RPMI8226 (cell line): ENCODE measurements around the gene PTTG2.

Experiments
- DNase-seq: peaks from one replicate; pipeline ENCODE4 v3.0.0-alpha.2; 2015

PTTG2 gene

DNA sequence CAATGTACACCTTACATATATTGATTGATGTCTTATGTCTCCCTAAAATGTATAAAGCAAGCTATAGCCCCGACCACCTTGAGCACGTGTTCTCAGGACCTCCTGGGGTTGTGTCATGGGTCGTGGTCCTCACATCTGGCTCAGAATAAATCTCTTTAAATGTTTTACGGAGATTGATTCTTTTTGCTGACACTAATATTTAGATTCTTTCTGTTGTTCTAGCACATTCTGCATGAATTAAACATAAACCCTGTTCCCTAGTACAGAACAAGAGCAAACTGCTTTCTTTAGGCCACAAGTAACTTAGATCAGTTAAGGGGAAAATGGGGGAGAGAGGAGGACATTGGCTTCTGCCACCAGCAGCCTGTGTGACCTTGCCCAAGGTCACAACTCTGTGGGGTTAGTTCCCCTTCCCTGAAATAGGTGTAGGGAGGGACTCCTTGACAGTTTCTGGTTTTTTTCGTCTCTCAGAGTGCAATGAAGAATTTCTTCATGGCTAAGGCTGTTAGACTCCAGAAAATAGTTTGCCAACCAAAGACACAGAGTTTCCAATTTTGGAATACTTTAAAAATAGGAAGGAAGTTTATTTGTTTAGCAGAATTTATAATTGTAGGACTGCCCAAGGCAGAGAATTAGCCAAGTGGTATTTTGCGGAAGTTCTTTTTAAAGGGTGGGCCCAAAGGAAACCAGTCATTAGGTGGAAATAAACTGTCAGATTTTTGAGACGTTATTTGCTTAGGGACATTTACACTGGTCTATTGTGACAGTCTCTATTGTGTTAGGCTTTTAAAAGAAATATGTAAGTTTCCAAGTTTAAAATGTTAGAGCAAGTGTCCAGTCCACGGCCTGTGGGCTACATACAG, 29.4 kb downstream of the PTTG2 start:
- DNase-seq, result no peak

GRCh38 chr4:37990731-37991245, 30.6 kb downstream of the PTTG2 start:
- no peak for DNase-seq

DNA sequence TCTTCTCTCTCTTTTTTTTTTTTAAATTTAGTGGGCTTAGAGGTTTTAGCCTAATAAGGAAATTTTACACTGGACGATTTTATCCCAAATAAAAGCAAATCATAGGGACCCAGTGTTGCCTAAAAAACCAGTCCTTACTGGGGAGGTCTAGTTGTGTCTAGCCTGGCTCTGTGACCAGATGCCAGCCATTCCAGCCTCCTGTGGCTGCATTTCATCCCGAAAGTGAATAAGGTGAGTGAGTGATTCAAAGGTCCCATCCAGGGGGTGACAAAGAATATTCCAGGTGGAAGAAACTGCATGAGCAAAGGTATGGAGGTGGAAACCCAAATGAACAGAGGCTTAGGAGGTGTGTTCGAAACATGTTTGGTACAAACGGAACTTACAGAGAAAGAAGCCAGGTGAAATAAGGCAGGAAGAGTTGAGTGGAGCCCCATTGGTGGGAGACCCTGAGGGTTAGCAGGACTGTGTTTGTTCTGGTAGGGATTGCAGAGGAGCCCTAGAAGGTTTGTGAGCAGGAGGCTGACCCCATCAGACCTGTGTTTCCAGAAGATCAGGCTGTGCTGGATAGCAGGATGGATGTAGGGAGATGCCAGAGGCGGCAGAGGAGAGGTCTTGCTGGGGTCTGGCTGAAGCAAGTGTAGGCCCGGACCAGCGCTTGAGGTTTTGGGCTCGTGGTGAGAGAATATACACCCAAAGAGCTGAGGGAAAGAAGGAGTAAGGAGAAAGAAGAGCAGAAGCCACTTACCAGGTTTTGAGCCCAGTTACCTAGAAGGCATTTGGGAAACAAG, 31.6 kb downstream of the PTTG2 start:
- DNase-seq, result no peak

- no peak for DNase-seq
Observed at GRCh38 chr4:37993806-37994205, 33.6 kb downstream of the PTTG2 start.

- DNase-seq, result no peak
Observed at GRCh38 chr4:37994569-37994968, 34.4 kb downstream of the PTTG2 start.

DNA sequence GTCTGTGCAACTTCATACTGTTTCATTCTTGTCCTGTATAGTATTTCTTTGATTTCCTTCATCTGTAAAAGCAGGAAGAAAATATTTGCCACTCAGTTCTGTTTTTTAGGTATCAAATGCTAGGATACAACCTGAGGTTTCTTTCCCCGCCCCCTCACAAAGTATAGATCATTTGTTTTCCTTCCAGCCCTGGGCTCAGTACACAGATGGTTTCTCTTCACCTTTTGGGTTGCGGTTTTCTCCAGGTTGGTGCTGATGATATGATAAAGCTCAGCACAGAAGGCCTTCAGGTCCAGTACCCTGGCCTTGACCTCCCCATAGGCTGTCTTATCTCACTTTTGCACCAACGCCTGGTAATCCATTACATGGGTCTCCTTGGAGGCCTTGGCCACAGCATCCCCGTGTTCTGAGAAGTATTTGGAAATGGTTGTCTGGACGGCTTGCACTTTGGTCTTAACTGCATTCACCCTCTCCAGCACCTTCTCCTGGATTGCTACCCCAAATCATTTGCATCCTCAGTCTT, 35.2 kb downstream of the PTTG2 start:
- no peak for DNase-seq

DNA sequence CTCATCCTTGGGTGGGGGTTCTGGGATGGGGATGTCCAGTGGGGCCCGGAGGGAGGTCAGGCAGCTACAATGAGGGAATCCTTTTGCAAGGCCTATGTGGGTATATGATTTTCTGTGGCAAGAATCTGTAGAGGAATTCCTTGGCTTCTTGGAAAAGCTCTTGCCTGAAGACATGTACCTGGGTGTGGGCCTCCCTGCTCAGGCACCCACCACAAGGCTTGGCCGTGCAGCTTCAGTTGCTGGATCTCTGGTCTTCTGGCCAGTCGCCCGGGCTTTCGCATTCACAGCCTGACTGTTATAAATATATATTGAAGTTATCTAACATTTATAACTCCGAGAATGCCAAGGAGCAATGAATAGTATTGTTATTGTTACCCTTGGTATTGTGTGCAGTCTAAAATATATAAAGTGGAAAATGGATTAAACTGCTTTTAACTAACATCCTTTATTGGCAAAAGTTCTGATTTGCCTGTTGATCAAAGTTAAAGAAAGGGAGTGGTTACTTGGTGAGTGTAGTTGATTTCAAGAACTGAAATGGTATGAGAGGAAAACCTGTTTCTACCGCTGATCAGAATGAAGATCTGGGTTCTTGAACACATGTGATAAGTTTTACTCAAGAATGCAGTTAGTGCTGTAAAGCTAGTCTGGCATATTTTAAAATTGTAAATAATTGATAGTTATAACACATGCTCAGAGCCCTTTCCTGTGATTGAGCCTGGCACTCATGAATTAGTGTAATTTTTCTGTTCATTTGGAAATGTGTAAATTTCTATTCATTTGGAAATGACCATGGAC, 36.0 kb downstream of the PTTG2 start:
- no peak for DNase-seq

DNA sequence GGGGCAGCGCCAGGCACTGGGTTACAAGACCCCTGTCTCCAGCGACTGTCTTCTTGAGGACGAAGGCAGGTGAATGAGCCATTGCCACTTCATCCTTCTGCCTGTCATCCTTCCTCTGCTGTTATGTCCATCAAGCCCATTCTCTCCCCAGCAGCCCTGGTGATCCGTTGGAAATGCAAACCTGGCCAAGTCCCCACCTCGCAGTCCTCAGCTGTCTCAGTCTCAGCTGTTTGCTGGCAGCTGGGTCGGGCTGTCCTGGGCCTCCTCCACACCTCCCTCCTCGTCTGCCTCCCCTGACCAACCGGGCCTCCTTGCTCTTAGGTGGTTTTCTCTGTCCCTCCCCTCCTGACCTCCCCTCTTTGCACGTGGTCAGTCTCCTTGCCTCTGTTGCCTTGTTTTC, 38.0 kb downstream of the PTTG2 start:
- DNase-seq, result no peak

GRCh38 chr4:37999000-37999716, 39.0 kb downstream of the PTTG2 start:
- DNase-seq, result no peak

DNA sequence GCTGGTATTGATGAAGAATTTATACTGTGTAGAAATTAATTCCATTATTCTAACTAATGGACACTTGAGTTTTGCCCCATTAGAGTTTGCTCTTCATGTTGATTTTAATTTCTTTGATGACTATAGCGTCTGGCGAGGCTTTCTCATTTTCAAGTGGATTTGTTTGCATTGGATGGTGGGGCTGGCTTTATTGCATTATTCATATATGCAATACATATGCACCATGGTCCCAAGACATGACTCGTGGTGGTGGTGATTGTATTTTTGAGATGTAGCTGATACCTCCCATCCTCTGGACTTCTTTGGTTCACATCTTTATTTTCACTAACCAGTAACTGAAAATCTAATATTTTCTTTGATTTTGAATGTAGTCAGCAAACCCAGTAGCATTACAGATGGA, 39.8 kb downstream of the PTTG2 start:
- DNase-seq, result no peak

DNA sequence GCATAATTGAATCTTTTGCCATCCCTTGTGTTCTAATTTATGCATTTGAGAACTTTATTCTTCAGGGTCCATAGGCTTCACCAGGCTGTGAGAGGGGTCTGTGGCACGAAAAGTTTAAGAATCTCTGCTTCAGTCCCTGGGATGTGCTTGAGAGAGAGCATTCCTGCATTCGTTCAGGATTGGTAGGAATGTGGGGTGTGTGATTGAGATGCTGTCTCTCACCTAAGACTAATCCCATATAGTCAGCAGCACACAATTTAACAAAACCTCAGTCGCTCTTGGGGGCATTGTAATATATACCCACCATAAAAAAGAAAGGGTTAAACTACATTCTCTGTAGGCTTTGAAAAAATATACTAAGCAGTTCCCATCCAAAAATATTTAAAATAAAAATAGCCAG, 41.7 kb downstream of the PTTG2 start:
- no peak for DNase-seq

DNA sequence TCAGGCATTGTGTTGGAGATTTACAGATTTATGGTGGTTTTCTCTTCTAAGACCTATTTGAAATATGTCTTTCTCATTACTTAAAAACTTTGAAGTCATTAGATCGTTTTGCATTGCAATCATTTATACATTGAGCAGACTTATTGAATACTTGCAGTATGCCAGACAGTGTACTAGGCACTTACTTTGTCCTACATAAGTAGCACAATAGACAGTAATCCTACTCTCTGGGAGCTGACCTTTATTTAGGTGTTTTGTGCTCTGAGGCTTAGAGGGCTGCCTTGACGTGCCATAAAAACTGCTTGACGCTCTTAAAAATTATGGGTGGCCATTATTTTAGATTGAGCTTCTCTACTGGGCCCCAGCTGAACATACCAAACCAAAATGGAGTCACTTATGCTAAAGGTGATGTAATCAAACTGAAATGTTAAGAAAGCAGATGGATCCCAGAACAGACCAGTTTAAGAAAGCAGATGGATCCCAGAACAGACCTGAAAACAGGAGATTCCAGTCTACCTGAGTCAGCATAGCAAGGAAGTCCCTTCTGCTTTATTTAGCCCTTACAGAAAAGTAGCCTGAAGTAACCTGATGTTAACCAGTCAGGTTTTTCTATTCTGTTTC, 42.4 kb downstream of the PTTG2 start:
- no peak for DNase-seq

DNA sequence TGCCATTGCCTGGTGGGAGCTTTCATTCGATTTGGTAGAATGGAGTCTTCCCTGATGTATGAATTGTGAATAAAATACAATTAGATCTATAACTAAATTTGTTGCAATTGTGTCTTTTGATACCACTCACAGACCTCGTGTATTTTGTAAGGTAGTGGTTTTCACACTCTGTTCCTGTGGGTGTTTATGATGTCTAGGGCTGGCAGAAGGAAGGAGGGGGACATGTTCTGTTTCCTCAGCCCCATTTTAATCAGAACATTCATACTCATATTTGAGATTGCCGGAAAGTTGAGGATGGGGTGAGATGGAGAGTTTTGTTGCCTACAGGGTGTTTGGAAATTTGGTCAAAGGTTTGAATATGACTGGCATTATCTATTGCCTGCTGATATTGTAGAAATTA, 42.9 kb downstream of the PTTG2 start:
- DNase-seq, result no peak

DNA sequence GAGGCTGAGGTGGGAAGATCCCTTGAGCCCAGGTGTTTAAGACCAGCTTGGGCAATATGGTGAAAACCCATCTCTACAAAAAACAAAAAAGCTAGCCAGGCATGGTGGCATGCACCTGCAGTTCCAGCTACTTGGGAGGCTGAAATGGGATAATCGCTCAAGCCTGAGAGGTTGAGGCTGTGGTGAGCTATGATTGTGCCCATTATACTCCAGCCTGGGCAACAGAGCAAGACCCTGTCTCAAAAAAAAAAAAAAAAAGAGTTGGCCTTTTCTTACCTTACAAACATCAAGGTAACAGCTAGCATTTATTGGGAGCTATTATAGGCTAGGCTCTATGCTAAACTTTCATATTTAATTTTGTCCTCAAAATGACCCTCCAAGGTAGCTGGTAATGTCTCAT, 43.4 kb downstream of the PTTG2 start:
- DNase-seq, result no peak

- no peak for DNase-seq
Observed at GRCh38 chr4:38004062-38004461, 43.9 kb downstream of the PTTG2 start.

DNA sequence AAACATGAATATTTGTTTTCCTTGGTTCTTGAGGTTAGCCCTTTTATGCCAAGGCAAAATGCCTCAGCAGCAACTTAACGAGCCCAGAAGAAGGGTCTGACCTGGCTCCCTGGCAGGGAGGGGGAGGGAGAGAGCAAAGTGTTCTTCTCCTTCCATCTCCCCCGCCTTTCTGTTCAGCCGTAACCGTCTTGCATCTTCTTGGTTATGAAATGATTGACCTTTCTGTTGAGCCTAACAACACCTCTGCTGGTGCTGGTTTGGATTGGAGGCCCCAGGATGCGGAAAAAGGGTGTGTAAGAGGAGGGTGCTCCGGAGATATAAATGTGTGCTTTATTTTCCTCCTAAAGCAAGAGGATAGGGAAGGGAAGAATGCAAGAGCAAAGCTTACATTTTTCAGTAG, 44.7 kb downstream of the PTTG2 start:
- DNase-seq, result no peak

DNA sequence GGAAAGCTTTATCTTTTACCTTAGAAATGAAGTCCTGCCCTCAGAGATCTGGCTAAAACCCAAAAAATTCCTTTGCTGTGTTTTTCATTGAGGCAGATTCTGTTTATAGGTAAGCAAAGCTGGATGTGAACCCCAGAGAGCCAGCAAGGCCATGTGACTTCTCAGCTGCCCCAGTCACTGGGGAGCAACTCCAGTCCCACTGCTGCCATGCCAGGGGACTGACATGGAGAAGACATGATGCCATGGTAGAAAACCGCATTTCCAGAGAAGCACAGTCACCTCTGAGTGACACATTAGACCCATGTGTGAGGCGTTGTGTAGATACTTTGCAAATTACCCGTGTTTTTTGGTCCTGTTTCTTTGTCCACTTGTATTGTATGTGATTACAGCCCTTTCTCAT, 45.4 kb downstream of the PTTG2 start:
- DNase-seq, result no peak

- DNase-seq, result no peak
Observed at GRCh38 chr4:38007645-38008044, 47.4 kb downstream of the PTTG2 start.

DNA sequence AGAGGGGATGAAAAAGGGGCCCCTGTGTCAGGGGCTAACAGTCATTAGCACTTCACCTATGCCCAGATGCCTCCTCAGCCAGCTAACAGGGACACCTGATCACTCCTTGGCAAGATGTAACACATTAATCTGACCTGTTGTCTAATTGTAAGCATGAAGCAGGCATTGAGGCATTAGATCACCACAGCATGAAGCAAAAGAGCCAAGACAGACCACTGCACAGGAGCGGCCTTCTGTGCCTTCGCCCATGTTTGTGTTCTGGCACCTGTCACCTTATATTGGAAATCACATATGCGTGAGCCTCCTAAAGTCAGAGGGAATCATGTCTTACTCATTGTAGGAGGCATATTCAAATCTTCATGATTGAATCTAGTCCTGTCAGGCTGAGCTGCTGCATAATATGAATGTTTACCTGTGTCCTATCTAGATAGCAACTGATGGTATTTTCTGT, 48.4 kb downstream of the PTTG2 start:
- DNase-seq, result no peak

- DNase-seq, result no peak
Observed at GRCh38 chr4:38009421-38009820, 49.2 kb downstream of the PTTG2 start.

DNA sequence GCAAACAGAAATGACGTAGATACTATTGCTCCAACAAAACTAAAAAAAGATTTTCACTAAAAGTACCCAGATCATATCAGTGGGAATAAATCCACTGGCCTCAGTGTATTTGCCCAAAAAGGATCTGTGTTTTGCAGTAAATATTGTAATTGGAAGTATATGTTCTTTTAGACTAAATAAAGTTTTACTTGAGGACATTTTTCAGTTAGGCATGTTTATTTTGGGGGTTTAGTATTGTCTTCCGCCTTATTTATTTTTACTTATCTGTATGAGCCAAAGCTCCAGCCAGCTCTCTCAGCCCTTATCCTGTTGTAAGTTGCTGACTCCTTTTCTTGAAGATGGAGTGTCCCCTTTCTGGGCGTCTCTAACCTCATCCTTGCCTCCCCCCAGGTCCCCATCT, 49.8 kb downstream of the PTTG2 start:
- DNase-seq, result no peak
